NCI-H187 treated with DMSO at 0.1 percent for 48 hours (cell line): Measurements from ENCODE around the gene CCNQ.

Source experiments
- DNase-seq: peaks from one replicate; lab custom pipeline; 2025; lab: John Stamatoyannopoulos, UW

The CCNQ gene

DNA sequence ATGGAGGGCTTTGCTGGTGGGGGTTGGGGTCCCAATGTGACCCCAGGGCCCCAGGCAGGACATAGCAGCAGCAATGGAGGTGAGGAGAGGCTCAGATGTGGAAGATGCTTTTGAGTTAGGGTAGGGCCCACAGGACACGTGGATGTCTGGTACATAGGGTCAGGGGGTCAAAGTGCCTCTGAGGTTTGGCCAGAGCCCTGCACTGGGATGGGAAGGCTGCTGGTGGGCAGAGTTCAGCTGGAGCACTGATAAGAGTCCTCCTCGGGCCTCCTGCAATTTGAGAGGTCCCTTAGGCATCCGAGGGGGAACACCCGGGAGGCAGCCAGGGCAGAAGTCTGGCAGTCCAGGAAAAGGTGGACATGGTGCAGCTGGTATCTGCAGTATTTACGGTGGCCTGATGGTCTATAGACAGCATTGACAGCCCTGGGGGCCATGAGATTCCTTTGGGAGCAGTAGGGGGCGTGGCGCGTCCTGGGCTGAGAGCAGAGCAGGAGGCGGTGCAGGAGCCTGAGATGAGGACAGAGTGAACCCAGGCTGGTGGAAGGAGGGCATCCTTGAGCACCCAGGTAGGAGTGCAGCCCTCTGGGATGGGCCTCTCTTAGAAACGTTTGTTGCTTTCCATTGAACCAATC, 22.6 kb downstream of the CCNQ start:
- no peak for DNase-seq

DNA sequence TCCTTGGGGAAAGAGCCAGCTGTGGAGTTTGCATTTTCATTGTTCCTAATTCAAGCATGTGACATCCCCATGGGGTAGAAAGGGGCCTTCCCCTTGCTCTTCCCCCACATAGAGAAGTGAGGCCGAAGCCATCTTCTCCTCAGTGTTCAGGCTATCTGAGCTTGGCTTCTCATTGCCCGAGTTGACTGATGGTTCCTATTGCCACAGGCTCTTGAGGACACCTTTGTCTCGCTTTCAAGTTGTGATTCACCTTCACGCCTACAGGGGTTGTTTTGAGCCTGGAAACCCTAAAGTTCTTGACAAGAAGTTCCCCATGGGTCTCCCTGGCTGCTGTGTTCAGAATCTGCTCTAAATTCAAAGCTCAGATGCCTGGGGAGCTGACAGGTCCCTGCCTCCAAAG, 25.0 kb downstream of the CCNQ start:
- DNase-seq = no peak

DNA sequence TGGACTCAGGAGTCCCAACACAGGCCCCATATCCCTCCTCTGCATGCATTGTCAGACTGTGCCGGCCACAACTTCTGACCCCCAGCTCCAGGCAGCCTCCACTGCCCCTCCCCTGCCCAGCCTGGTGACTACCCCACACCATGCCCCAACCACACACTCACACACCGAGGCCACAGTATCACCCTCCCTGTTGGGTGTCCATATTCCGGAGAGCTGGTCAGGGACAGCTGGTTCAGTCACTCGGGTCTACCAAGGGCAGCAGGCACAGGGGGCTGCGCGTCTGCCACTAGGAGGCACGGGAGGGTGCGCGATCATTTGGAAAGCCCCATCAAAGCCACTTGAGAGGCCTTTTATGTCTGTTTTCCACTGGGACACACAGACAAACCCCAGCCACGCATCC, 26.3 kb downstream of the CCNQ start:
- DNase-seq = no peak

DNA sequence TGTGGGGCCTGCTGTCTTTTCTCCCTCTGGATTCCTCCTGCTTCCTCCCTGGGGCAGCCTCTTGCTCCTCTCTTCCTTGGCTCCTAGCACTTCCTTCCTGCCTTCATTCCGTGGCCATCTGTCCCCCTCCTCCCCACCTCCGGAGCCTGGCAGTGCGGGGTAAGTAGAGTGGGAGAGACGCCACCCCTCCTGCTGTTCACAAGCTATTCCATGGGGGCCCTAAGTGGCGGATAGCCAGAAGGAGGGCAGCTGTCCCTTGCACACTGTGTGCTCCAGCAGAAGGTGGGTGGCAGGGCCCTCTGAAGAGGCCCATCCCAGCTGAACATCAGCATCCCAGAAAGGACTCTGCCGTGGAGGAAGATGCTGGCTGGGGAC, 27.4 kb downstream of the CCNQ start:
- no peak for DNase-seq

DNA sequence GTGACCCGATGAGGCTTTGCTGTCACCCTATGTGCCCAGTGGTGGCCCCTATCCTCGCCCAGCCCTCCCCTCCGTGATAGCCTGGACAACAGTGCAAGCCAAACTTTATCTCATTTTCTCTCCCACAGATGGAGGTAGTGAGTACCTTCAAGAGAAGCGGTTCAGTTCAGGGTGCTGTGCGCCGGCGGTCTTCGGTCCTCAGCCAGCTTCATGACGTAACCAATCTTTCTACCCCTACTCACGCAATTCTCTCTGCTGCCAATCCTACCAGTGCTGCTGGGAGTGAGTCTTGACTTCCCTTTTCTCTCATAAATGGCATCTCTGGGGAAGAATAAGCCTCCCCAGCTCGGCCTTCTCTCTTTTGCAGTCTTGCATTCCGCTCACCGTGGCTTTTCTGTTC, 29.5 kb downstream of the CCNQ start:
- DNase-seq = no peak

DNA sequence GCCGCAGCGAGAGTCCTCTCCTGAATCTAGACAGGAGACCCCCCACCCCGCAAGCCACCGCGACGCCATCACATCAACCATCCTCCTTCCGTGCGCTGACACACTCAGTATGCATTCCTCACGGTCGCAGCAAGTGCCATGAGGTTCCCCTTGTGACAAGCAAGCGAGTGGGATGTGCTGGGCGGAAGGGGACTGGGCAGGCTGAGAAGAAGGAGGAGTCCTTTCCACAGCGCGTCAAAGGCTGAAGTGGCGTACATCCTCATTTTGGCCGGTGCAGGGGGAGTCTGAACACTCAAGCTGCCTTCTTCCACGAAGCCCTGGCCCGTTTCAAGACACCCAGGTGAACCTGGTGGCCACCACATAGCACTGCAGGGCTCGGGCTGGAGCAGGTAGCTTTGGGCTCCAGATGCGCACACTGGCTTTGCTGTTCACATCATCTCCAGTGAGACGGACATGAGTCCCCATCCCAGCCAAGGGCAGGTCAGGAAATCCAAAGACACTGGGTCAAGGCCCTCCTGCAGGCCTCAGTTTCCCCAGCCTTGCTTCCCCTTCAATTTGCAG, 30.4 kb downstream of the CCNQ start:
- DNase-seq = no peak

DNA sequence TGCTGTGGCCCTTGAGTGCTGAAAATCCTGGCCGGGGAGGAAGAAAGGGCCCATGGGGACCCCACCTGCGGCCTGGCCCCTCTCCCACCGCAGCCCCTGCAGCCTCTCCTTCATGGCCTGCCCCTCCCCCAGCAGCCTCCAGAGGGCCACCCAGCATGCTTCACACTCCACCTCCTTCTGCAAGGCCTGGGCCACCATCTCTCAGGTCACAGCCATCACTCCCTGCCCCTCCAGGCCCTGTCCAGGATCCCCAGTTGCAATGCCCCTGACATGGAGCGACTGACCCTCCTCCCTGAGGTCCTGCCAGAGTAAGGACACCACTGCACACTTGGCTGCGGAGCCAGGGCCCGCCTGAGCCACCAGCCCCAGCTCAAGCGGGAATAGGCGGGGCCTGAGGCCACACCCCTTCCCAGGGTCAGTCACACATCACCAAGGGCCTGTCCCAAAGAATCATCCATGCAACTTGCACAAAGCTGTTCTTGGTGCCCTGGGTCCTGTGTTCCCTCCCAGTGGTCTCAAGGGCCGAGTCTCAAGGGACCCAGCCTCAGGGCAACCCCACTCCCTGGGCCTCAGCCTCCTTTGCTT, 32.9 kb downstream of the CCNQ start:
- no peak for DNase-seq

DNA sequence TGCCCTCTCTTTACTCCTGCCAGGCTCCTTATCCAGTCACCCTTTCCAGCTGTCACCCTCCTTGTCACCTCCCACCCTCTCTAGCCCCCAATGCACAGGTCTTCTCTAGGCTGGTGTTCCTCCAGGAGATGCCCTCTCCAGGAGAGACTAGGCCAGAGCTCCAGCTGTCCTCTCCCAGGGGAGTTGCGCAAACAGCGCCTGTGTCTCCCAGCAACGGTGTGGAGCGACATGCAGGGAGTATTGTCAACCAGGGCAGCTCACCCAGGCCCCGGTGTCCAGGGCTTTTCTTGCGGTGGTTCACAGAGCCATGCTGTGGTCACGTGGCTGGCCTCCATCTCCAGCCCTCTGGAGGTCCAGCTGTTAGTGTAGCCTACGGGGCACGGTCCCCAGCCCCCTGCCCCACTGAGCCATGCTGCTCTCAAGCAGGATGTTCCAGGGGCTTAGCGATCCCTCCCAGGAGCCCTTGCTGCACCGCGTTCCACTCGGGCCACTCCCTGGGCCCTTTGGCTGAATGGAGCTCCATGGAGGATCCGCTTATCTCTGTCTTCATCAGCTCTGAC, 34.8 kb downstream of the CCNQ start:
- DNase-seq = no peak

DNA sequence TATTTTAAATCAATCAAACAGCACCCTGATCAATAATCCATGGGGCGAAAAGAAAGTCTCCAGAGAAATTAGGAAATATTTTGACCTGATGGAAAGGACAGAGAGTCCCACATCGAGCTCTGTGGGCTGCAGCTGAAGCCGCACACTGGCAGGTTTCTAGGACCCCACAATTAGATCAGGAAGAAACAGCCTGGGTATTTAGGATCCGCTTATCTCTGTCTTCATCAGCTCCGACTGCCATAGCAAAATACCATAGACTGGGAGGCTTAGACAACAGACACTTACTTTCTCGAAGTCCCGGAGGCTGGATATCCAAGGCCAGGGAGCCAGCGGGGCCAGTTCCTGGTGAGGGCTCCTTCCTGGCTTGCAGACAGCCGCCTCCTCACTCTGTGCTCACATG, 36.4 kb downstream of the CCNQ start:
- DNase-seq = no peak

DNA sequence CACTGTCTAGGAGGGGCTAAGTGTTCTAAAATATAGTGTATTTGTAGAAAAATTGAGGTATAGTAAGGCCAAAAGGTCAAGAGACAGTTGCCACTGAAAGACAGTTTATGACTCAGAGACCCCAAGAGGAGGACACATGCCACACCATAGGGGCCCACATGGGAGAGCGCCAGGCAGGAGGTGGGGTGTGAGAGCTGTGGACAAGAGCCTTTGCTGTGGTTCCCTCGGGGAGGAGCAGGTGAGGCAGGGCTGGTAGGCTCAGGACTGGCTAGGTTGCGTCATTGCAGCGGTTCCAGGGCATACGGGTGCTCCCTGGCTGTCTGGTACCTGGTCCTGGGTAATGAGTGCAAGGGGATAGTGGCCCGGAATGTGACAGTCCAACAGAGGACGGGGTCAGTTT, 37.6 kb downstream of the CCNQ start:
- DNase-seq = no peak

DNA sequence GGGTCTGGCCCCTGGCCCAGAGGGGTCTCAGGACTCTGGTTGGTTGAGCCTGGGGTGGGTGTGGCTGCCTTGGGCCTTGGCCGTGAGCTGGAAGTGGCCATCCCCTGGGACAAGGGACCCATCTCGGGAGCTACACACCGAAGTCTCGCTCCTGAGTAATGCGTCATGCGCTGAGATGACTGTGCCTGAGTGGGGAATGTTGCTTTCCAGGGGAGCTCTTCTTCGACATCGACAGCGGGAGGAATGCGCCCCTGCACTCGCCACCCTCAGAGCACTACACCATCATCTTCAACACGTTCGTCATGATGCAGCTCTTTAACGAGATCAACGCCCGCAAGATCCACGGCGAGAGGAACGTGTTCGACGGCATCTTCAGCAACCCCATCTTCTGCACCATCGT, 38.5 kb downstream of the CCNQ start:
- DNase-seq = no peak

DNA sequence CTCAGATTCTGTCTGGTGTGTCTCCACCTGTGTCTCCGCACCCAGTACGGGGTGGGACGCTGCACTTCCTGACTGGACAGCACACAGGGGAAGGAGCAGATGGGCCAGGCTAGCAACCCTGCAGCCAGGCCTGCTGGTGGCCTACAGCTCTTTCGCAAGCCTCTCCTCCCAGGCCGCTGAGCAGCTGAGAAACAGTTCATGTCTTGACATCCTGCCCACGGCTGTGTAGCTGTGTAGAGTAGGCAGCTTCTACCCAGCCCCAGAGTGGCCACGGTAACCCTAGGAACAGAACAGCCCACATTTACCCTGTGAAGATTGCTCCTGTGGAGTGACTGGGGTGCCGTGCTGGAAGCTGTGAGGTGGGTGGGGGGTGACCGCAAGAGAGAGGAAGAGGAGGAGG, 38.9 kb downstream of the CCNQ start:
- no peak for DNase-seq

DNA sequence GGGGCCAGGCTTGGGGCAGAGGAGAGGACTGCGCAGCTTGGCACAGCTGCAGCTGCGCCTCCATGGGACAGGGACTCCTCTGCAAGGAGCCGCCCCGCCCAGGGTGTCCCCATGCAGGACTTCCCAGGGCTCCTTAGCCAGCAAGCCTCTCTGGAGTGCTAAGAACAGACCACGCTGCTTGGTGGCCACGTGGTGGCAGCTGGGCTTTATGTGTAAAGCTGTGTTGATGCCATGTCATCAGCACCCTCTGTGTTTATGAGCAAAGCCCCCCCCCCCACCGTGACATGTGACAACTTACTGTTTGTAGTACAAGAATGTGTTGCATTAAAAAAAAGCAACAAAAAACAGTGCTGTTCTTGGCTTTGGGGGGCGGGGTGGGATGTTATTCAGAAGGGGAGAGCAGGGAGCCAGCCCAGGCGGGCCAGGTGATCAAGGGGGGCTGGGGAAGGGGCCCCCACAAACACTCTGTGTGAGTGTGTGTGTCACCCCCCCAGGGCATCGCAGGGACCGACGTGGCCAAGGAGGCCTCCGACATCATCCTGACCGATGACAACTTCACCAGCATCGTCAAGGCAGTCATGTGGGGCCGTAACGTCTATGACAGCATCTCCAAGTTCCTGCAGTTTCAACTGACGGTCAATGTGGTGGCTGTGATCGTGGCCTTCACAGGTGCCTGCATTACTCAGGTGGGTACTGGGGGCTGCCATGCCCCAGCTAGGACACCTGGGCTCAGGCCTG, 41.2 kb downstream of the CCNQ start:
- no peak for DNase-seq

DNA sequence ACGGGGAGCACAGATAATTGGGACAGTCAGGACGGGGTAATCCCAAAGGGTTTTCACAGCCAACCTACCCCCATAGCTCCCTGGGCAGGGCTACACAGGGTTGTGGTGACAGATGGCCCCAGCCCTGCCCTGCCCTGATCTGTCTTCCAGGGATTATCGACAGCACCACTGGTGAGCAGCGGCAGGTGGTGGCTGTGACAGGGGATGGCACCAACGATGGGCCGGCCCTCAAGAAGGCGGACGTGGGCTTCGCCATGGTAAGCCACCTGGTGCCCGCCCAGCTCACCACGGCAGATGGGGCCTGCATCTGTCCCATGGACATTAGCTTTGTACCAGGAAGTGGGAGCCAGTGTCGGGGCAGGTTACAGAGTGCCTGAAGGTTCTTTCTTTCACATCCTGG, 42.2 kb downstream of the CCNQ start:
- DNase-seq = no peak

DNA sequence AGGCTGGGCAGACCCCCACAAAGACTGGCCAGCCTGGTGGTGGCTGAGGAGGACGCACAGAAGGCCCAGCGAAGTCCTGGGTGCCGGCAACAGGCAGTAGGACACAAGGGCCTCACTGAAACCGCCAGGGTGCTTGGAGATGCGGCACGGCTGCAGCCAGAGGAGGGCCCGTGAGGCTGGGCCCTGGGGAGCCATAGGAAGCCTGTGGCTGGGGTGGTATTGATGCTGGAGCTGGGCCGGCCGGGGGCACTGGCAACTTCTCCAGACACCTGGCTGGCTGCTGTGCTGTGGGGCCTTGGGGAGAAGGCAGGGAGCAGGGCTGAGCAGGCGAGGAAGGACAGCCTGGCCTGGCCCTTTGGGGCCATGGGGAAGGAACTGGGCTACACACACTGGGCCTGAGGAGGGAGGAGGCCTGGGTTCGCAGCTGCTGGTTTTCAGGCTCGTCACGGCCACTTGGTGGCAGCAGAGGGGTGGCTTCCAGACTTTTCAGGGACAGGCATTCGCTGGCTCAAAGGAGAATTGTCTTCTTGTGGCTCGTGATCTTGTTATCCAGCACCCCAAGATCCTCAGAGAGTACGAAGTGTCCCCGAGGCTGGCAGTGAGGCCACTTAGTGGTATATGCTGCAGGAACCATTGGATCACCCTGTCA, 44.3 kb downstream of the CCNQ start:
- DNase-seq = no peak

DNA sequence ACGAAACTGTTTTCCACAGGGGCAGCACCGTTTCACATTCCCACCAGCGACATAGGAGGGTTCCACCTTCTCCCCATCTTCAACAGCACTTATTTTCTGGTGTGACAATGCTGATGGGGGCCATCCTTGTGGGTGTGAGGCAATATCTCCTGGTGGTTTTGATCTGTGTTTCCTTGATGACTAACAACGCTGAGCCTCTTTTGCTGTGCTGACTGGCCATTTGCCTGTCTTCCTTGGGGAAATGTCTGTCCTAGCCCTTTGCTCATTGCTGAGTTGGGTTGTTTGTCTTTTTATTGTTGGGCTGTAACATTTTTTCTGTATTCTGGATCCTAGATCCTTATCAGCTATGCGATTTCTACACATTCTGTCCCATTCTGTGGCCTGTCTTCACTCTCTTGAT, 47.8 kb downstream of the CCNQ start:
- no peak for DNase-seq

DNA sequence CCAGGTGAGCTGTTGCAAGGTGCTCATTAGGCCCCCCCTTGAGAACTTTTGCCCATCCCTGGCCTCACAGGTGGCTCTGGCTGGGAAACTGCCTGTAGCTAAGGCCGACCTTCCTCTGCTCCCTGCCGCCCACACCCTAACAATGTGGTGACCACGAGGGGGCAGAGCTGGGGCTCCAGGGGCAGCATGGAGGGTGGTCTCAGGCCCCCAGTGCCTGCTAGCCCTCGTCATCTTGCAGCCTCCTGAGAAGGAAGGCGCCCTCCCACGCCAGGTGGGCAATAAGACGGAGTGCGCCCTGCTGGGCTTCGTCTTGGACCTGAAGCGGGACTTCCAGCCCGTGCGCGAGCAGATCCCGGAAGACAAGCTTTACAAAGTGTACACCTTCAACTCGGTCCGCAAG, 49.1 kb downstream of the CCNQ start:
- no peak for DNase-seq

DNA sequence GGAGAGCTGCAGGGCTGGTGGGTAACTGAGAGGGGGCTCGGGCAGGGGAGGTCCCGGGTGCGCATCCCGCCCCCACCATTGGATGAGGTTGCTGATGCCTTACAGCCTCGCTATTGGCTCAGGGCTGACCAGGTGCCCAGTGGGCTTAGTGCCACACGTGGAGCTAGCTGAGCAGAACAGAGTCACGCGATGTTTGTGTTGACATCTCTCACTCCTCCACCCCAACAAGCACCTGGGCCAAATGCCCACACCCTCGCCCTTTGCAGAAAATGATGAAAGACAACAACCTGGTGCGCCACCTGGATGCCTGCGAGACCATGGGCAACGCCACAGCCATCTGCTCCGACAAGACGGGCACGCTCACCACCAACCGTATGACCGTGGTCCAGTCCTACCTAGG, 49.7 kb downstream of the CCNQ start:
- no peak for DNase-seq

DNA sequence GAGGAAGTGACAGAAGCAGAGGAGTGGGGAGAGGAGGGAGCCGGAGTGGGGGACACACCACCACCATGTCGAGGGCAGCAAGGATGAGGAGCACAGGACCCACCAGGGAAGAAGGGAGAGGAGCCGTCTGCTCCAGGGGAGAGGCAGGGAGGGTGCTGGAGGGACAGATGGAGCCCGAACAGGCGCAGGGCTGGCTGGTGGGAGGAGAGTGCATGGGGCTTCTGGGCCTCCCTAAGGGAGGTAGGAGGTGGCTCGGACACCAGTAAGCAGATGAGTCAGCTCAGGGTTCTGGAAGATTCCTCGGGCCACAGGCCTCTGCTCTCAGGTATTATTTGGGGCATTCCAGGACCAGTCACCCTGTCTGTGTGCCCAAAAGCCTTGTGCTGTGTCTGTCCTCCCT, 51.7 kb downstream of the CCNQ start:
- no peak for DNase-seq

DNA sequence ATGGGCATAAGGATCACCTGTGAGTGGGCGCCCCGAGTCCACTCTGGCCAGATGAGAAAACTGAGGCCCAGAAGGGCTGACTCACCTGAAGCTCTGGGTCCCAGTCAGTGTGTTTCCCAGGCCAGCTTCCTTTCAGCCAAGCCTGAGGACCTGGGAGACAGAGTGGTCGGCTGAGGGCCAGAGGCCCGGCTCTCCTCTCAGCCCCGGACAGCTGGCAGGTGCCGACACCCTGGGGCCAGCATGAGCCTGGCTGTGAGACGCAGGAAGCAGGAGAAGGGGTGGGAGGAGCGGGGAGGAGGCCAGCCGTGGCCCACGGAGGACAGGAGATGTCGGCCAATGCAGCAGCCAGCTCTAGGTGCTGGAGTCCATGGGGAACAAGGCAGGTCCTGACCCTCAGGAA, 52.6 kb downstream of the CCNQ start:
- no peak for DNase-seq

DNA sequence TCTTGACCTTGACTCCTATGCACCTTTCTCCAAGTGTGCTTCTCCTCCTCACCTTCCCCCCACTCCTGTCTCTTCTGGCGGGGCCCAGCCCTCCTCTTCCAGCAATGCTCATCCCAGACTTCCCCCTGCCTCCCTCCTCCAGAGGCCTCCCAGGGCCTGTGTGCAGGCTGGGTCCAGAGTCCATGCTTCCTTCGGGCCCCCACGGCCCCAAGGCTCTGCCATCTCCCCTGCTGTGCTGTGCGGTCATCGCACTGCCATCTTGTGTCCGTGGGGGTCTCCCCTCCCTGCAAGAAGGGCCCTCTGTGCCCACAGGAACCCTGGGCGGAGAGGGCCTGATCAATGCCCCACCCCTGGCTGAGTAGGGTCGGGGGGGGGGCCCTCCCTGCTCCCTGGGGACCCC, 54.2 kb downstream of the CCNQ start:
- DNase-seq = no peak

DNA sequence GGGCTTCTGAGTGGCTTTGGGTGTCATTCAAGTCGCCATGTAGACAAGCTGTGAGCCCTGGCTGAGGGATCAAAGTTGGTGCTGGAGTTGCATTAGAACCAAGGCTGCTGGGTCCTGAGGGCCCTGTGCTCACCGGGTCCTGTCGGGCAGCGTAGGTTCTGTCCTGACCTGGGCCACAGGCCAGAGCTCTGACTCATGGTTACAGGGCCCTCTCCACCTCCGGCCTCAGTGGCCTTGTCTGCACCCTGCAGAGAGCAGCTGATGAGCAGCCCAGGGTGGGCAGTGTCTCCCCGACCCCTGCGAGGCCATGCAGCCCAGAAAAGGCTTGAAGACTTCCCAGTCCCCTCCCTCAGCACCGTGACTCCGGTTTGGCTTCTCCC, 59.0 kb downstream of the CCNQ start:
- DNase-seq = no peak
